Measurements from ENCODE around the gene TRAIP.
"Not testable (repeated sequence)": the region's sequence is repeated elsewhere in the genome, so short reads cannot be mapped to it uniquely, and the experiment has no call there.

TRAIP gene
- 1.4 to 9.3 (median 3.3) reads per million in 17 experiments for total RNA-seq

- peak; percentile 97 to 98 (median 98) for DNase-seq
Measured at GRCh38 chr3:49856181-49857005, at the start of gene TRAIP. TRAIP (minus strand) TSS chr3:49856564; CDS start chr3:49856453, 111 bp downstream.

- not testable (repeated sequence) for DNase-seq
Measured at GRCh38 chr3:49904448-49904847, 48.1 kb upstream of the TRAIP start.

- peak; percentile 54 to 82 (median 66) for DNase-seq
Measured at GRCh38 chr3:49903451-49904424, 47.4 kb upstream of the TRAIP start, which contains the start of gene MST1R. MST1R (minus strand) TSS chr3:49903873; CDS start chr3:49903609, 264 bp downstream.

- no peak for DNase-seq
Measured at GRCh38 chr3:49902511-49903345, 46.4 kb upstream of the TRAIP start.

GRCh38 chr3:49901366-49902339 is 45.3 kb upstream of the TRAIP start:
- no peak for DNase-seq

GRCh38 chr3:49900491-49901153 is 44.3 kb upstream of the TRAIP start:
- no peak for DNase-seq

- DNase-seq = no peak
Measured at GRCh38 chr3:49899815-49900214, 43.5 kb upstream of the TRAIP start.

GRCh38 chr3:49898991-49899390 is 42.6 kb upstream of the TRAIP start:
- DNase-seq = no peak

GRCh38 chr3:49896345-49896744 is 40.0 kb upstream of the TRAIP start:
- no peak for DNase-seq

GRCh38 chr3:49895791-49896190 is 39.4 kb upstream of the TRAIP start:
- no peak for DNase-seq

GRCh38 chr3:49889296-49889695 is 32.9 kb upstream of the TRAIP start:
- DNase-seq = no peak

GRCh38 chr3:49886922-49887265 is 30.5 kb upstream of the TRAIP start:
- DNase-seq = no peak

- peak in 3 of 4 experiments; percentile 17 to 34 (median 27) for DNase-seq
Measured at GRCh38 chr3:49883998-49884397, 27.6 kb upstream of the TRAIP start.

- no peak for DNase-seq
Measured at GRCh38 chr3:49882166-49882565, 25.8 kb upstream of the TRAIP start.

GRCh38 chr3:49880581-49881315 is 24.4 kb upstream of the TRAIP start:
- no peak for DNase-seq

- no peak for DNase-seq
Measured at GRCh38 chr3:49879721-49880120, 23.4 kb upstream of the TRAIP start.

GRCh38 chr3:49878686-49879085 is 22.3 kb upstream of the TRAIP start:
- DNase-seq = no peak

- DNase-seq = no peak
Measured at GRCh38 chr3:49877716-49878115, 21.4 kb upstream of the TRAIP start.

- DNase-seq = no peak
Measured at GRCh38 chr3:49876567-49876966, 20.2 kb upstream of the TRAIP start.

GRCh38 chr3:49873623-49874022 is 17.3 kb upstream of the TRAIP start:
- no peak for DNase-seq
